ENCODE data around the gene EMILIN2. TPM values are rescaled to one million over a fixed set of nuclear protein-coding genes. Genes with fewer than 3 reads are reported as not detected.

The EMILIN2 gene
- total RNA-seq, 1 experiment from 2014 or later = 11.7 TPM

DNA sequence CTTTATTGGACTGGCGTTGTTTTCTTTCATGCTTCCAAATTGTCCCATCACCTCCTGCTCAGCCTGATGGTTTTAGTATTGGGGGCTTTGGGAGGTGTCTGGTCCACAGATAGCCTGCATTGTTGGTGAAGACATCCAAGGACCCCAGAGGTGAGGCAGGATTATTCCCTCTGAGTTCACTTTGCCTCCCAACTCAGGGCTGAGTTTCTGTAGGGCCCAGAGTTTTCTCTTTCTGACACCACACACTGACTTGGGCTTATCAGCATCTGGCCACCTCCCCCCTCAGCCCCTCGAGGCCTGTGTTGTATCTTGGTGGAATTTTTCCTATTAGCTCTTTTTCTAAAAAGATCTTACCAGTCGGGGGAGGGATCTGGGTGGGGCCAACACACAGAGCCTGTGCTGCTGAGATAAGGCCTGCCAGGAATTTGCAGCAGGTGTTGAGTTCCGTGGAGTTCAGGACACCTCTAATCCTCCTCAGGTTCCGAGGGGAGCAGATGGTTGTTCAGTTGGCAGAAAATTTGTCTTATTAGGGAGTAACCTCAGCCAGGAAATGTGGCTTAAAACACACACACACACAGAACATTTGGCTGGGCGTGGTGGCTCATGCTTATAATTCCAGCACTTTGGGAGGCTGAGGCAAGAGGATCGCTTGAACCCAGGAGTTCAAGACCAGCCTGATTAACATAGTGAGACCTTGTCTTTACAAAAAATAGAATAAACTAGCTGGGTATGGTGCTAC, 7.3 kb downstream of the EMILIN2 start (continued):
- TF ChIP-seq E2F5 (CRISPR knock-in tag; IDR thresholded peaks at IDR 0.05) (no peak), NR2C2 (CRISPR knock-in tag; IDR thresholded peaks at IDR 0.05) (no peak), FOXK1 (CRISPR knock-in tag; IDR thresholded peaks at IDR 0.05) (no peak), ZNF121 (CRISPR knock-in tag; IDR thresholded peaks at IDR 0.05) (no peak)
- TF ChIP-seq, protein P1, sequence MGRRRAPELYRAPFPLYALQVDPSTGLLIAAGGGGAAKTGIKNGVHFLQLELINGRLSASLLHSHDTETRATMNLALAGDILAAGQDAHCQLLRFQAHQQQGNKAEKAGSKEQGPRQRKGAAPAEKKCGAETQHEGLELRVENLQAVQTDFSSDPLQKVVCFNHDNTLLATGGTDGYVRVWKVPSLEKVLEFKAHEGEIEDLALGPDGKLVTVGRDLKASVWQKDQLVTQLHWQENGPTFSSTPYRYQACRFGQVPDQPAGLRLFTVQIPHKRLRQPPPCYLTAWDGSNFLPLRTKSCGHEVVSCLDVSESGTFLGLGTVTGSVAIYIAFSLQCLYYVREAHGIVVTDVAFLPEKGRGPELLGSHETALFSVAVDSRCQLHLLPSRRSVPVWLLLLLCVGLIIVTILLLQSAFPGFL (CRISPR knock-in tag; IDR thresholded peaks at IDR 0.05; ENCODE audit: borderline replicate concordance) = no peak
- TF ChIP-seq, protein P2, sequence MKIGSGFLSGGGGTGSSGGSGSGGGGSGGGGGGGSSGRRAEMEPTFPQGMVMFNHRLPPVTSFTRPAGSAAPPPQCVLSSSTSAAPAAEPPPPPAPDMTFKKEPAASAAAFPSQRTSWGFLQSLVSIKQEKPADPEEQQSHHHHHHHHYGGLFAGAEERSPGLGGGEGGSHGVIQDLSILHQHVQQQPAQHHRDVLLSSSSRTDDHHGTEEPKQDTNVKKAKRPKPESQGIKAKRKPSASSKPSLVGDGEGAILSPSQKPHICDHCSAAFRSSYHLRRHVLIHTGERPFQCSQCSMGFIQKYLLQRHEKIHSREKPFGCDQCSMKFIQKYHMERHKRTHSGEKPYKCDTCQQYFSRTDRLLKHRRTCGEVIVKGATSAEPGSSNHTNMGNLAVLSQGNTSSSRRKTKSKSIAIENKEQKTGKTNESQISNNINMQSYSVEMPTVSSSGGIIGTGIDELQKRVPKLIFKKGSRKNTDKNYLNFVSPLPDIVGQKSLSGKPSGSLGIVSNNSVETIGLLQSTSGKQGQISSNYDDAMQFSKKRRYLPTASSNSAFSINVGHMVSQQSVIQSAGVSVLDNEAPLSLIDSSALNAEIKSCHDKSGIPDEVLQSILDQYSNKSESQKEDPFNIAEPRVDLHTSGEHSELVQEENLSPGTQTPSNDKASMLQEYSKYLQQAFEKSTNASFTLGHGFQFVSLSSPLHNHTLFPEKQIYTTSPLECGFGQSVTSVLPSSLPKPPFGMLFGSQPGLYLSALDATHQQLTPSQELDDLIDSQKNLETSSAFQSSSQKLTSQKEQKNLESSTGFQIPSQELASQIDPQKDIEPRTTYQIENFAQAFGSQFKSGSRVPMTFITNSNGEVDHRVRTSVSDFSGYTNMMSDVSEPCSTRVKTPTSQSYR (CRISPR knock-in tag; IDR thresholded peaks at IDR 0.05) = no peak

GRCh38 chr18:2854875-2855274, 8.1 kb downstream of the EMILIN2 start:
- POLR2A ChIA-PET = no interaction called here
- H3K9me3 Mint-ChIP-seq = peaks cover 11% of the 10 kb centered on the region
- no peak for TF ChIP-seq GTF2I (CRISPR knock-in tag; conservative IDR thresholded peaks at IDR 0.05)
- TF ChIP-seq, protein P3, sequence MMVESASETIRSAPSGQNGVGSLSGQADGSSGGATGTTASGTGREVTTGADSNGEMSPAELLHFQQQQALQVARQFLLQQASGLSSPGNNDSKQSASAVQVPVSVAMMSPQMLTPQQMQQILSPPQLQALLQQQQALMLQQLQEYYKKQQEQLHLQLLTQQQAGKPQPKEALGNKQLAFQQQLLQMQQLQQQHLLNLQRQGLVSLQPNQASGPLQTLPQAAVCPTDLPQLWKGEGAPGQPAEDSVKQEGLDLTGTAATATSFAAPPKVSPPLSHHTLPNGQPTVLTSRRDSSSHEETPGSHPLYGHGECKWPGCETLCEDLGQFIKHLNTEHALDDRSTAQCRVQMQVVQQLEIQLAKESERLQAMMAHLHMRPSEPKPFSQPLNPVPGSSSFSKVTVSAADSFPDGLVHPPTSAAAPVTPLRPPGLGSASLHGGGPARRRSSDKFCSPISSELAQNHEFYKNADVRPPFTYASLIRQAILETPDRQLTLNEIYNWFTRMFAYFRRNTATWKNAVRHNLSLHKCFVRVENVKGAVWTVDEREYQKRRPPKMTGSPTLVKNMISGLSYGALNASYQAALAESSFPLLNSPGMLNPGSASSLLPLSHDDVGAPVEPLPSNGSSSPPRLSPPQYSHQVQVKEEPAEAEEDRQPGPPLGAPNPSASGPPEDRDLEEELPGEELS (CRISPR knock-in tag; IDR thresholded peaks at IDR 0.05) = no peak
- TF ChIP-seq ZNF416 (CRISPR knock-in tag; IDR thresholded peaks at IDR 0.05) = no peak
- TF ChIP-seq, protein P4, sequence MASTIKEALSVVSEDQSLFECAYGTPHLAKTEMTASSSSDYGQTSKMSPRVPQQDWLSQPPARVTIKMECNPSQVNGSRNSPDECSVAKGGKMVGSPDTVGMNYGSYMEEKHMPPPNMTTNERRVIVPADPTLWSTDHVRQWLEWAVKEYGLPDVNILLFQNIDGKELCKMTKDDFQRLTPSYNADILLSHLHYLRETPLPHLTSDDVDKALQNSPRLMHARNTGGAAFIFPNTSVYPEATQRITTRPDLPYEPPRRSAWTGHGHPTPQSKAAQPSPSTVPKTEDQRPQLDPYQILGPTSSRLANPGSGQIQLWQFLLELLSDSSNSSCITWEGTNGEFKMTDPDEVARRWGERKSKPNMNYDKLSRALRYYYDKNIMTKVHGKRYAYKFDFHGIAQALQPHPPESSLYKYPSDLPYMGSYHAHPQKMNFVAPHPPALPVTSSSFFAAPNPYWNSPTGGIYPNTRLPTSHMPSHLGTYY (CRISPR knock-in tag; IDR thresholded peaks at IDR 0.05) = no peak
- no peak for TF ChIP-seq ZBTB21 (CRISPR knock-in tag; IDR thresholded peaks at IDR 0.05; ENCODE audit: borderline replicate concordance)
- no peak for TF ChIP-seq NR3C1 (CRISPR knock-in tag; conservative IDR thresholded peaks at IDR 0.05; ENCODE audit: low read depth)
- TF ChIP-seq, protein P5, sequence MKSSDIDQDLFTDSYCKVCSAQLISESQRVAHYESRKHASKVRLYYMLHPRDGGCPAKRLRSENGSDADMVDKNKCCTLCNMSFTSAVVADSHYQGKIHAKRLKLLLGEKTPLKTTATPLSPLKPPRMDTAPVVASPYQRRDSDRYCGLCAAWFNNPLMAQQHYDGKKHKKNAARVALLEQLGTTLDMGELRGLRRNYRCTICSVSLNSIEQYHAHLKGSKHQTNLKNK (CRISPR knock-in tag; IDR thresholded peaks at IDR 0.05) = no peak
- TF ChIP-seq NFE2L1 (CRISPR knock-in tag; IDR thresholded peaks at IDR 0.05) = no peak
- TF ChIP-seq, protein P6, sequence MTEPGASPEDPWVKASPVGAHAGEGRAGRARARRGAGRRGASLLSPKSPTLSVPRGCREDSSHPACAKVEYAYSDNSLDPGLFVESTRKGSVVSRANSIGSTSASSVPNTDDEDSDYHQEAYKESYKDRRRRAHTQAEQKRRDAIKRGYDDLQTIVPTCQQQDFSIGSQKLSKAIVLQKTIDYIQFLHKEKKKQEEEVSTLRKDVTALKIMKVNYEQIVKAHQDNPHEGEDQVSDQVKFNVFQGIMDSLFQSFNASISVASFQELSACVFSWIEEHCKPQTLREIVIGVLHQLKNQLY (CRISPR knock-in tag; IDR thresholded peaks at IDR 0.05) = no peak
- TF ChIP-seq ZNF121 (CRISPR knock-in tag; IDR thresholded peaks at IDR 0.05) = no peak
- no peak for TF ChIP-seq ESRRA (CRISPR knock-in tag; IDR thresholded peaks at IDR 0.05; ENCODE audit: borderline replicate concordance)
- H3K27ac Mint-ChIP-seq = peak overlapping the region; percentile 10; the same call in 1 of the 2 replicates
- peaks cover 8% of the 10 kb centered on the region for H3K27me3 Mint-ChIP-seq (ENCODE audit: low read depth)
- no peak for DNase-seq (ENCODE audit: low spot score)
- H3K4me1 Mint-ChIP-seq = peaks cover 14% of the 10 kb centered on the region
- CTCF ChIA-PET = no interaction called here
- H3K4me3 Mint-ChIP-seq = no peak overlapping the region
- ATAC-seq = no peak
- H3K36me3 Mint-ChIP-seq = no peaks in the 10 kb centered on the region; the same call in 1 of the 2 replicates

All from WTC11 (cell line).